Natural killer cell (primary cell): Measurements from ENCODE around the gene ILKAP. TPM values are rescaled to one million over a fixed set of nuclear protein-coding genes. Genes with fewer than 3 reads are reported as not detected.

Experiments
- ATAC-seq, 3 donors: fragments of 150-1000 bp in 2 of 3; fragments of 200-7000 bp in 1 of 3; cut with Tn5 transposase; 1 replicate in 1 of 3; 2 replicates in 2 of 3; pipeline ENCODE4 v1.10.0; 2021; ENCODE audit warnings: mild to moderate bottlenecking in 2 of 3, moderate library complexity in 2 of 3
- DNase-seq, 2 donors: peaks; one replicate each; pipeline versions ENCODE4 v3.0.0 to v3.0.0-alpha.2; 2013 to 2021; ENCODE audit warnings: mixed read lengths in 1 of 2
- H3K27ac ChIP-seq: one replicate; pipeline ENCODE4 v1.5.1; 2013; ENCODE audit warnings: mild to moderate bottlenecking, low read length
- H3K27me3 ChIP-seq: one replicate; pipeline ENCODE4 v1.6.1; 2013; ENCODE audit warnings: low read length; ENCODE audit not compliant: control insufficient read depth, insufficient read depth
- H3K36me3 ChIP-seq: one replicate; pipeline ENCODE4 v1.6.1; 2013; ENCODE audit warnings: low read length; ENCODE audit not compliant: control insufficient read depth, insufficient read depth
- H3K4me1 ChIP-seq: one replicate; pipeline ENCODE4 v1.6.1; 2013; ENCODE audit warnings: low read length; ENCODE audit not compliant: control insufficient read depth, insufficient read depth
- H3K4me3 ChIP-seq: one replicate; pipeline ENCODE4 v1.5.1; 2013; ENCODE audit warnings: low read length
- H3K9me3 ChIP-seq: one replicate; pipeline ENCODE4 v1.6.1; 2013; ENCODE audit warnings: low read length; ENCODE audit not compliant: control insufficient read depth, insufficient read depth
- H3K27ac Mint-ChIP-seq, 2 donors: one replicate each; pipeline ENCODE4 v1.8.0; 2022; ENCODE audit warnings: mild to moderate bottlenecking in 2 of 2, mixed read lengths in 2 of 2, moderate library complexity in 1 of 2
- H3K27me3 Mint-ChIP-seq, 2 donors: one replicate each; pipeline ENCODE4 v1.8.0; 2022; ENCODE audit warnings: low read depth in 2 of 2, mixed read lengths in 2 of 2
- H3K36me3 Mint-ChIP-seq: one replicate; pipeline ENCODE4 v1.8.0; 2022; ENCODE audit warnings: mixed read lengths
- H3K4me1 Mint-ChIP-seq, 2 donors: one replicate each; pipeline ENCODE4 v1.8.0; 2022; ENCODE audit warnings: mixed read lengths in 2 of 2
- H3K4me3 Mint-ChIP-seq: one replicate; pipeline ENCODE4 v1.8.0; 2022; ENCODE audit warnings: mild to moderate bottlenecking, moderate library complexity, mixed read lengths
- H3K9me3 Mint-ChIP-seq, 2 donors: one replicate each; pipeline ENCODE4 v1.8.0; 2022; ENCODE audit warnings: mixed read lengths in 2 of 2
- WGBS: methylation state at CpG from one replicate; pipeline ENCODE4 v1.1.7; 2013; ENCODE audit warnings: missing lambda C conversion rate; ENCODE audit not compliant: insufficient coverage; 5-methylcytosine and 5-hydroxymethylcytosine counted together
- intact Hi-C: fragments of 100-400 bp; cut with micrococcal nuclease; formaldehyde crosslinking; loops from one replicate; pipeline ENCODE4 v1.14.2; 2022
- total RNA-seq, 4 donors: library from RNA; stranded (reverse); fragments of 120-200 nt in 1 of 4; gene quantifications; one replicate each; pipeline versions ENCODE4 v1.2.3 to v1.2.4, GENCODE V29; 2013 to 2022
- TF ChIP-seq, protein P1 (sequence below): fragments of 200-600 bp; IDR thresholded peaks from one replicate; pipeline ENCODE4 v1.8.0; 2022; ENCODE audit warnings: antibody characterized with exemption

Gene ILKAP
- total RNA-seq, 3 donors from 2014 or later (not counting 1 experiment from before 2014, with no cell fraction given) = 146 to 200 (median 183) TPM

DNA sequence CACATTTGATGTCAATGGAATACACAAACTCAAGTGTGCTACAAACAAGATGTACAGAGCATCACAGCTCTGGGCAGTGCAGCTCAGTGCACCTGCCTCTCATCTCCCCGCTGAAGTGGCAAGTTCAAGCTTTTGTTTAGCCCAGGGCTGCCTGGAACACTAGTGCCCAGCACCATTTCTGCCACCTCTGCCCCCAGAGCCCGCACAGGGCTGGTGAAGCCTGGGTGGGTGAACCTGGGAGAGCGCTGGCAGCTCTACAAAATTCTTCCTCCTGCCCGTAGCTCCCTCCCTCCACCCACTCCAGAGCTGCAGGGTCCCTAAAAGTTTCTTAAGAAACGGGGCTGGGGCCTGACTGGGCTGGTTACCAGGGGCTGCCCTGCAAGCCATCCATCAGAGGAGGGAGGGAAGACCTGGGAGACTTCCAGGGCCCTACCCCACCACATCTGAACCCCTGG is 34.8 kb upstream of the ILKAP start:
- H3K27ac ChIP-seq = no peak overlapping the region
- peaks cover 20% of the 10 kb centered on the region for H3K27me3 ChIP-seq
- DNase-seq (no peak), ATAC-seq (no peak)
- no peaks in the 10 kb centered on the region for H3K36me3 Mint-ChIP-seq
- H3K36me3 ChIP-seq = no peaks in the 10 kb centered on the region
- peaks cover 4% of the 10 kb centered on the region for H3K9me3 ChIP-seq
- H3K9me3 Mint-ChIP-seq = no peaks in the 10 kb centered on the region
- H3K4me3 ChIP-seq = no peak overlapping the region
- peaks cover 0 to 15% of the 10 kb centered on the region in 2 donors for H3K27me3 Mint-ChIP-seq
- H3K4me1 Mint-ChIP-seq = peaks cover 0 to 16% of the 10 kb centered on the region in 2 donors
- intact Hi-C loops = loop anchor here (1.0 kb wide), 1 partner anchor 34 kb away; no protein-coding TSS in a partner anchor
- TF ChIP-seq, protein P1, sequence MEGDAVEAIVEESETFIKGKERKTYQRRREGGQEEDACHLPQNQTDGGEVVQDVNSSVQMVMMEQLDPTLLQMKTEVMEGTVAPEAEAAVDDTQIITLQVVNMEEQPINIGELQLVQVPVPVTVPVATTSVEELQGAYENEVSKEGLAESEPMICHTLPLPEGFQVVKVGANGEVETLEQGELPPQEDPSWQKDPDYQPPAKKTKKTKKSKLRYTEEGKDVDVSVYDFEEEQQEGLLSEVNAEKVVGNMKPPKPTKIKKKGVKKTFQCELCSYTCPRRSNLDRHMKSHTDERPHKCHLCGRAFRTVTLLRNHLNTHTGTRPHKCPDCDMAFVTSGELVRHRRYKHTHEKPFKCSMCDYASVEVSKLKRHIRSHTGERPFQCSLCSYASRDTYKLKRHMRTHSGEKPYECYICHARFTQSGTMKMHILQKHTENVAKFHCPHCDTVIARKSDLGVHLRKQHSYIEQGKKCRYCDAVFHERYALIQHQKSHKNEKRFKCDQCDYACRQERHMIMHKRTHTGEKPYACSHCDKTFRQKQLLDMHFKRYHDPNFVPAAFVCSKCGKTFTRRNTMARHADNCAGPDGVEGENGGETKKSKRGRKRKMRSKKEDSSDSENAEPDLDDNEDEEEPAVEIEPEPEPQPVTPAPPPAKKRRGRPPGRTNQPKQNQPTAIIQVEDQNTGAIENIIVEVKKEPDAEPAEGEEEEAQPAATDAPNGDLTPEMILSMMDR = no peak
- 85% methylated on average over 5 of the region's 5 CpGs for WGBS
- H3K27ac Mint-ChIP-seq = no peak overlapping the region
- peak overlapping the region; percentile 17 for H3K4me3 Mint-ChIP-seq
- H3K4me1 ChIP-seq = peaks cover 27% of the 10 kb centered on the region

DNA sequence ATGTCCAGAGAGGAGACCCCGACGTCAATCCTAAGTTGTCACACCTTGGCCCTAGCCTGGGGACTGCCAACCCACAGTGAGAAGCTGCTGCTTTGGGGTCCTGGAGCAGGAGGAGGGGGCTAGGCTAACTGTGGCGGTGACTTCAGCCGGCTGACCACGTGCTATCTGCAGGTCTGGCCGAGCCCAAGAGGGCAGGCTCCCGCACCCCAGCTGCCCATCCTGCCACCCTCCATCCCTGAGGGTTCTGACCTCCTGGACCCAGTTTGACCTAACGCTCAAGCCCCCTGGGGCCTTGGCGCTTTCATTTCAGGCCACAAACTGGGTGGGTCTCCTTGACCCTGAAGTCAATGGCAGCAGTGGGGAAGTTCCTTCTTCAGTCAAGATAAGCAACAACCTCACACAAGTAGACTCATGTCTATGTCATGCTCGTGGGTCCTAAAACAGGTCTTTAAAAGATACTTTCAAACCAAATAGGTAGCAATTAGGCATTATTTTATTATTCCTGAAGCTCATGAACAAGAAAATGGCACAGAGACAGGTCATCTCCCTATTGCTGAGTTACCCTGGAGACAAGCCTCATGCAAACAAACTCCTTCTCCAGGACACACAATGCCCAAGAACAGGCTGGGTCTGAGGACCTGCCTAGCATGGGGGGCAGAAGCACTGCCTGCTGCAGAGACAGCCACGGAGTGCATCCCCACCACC is 34.1 kb upstream of the ILKAP start:
- DNase-seq = no peak

DNA sequence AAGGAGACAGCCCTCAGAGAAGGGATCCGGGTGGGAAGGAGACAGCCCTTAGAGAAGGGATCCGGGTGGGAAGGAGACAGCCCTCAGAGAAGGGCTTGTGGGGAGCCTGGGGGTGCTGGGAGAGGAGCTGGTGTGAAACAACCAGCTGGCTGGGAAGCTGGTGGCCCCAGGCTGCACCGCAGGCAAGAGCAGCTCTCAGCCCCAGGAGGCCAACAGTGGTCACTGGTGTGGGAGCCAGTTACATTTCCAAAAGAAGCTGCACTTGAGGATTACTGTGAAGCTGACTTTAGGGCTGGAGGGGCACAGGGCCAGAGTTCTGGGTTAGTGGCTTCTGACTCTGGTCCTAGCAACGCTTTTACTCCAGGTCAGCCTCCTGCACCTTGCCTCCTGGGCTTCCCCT is 33.1 kb upstream of the ILKAP start:
- H3K27me3 Mint-ChIP-seq = peaks cover 0 to 18% of the 10 kb centered on the region in 2 donors
- Histone ChIP-seq H3K27me3 (peaks cover 20% of the 10 kb centered on the region), H3K27ac (no peak overlapping the region), H3K4me3 (no peak overlapping the region), H3K9me3 (peaks cover 4% of the 10 kb centered on the region), H3K36me3 (no peaks in the 10 kb centered on the region), H3K4me1 (peaks cover 30% of the 10 kb centered on the region)
- no peaks in the 10 kb centered on the region for H3K36me3 Mint-ChIP-seq
- H3K4me3 Mint-ChIP-seq = no peak overlapping the region
- intact Hi-C loops = no loop called here
- no peak for ATAC-seq
- TF ChIP-seq, protein P1 = no peak
- WGBS = 84% methylated on average over 4 of the region's 4 CpGs
- peaks cover 9 to 22% of the 10 kb centered on the region in 2 donors for H3K4me1 Mint-ChIP-seq
- no peak overlapping the region for H3K27ac Mint-ChIP-seq
- no peaks in the 10 kb centered on the region for H3K9me3 Mint-ChIP-seq
- DNase-seq = no peak

More for the DNA sequence above, 34.1 kb upstream of the ILKAP start:
- intact Hi-C loops = loop anchor here (1.0 kb wide), 1 partner anchor 33 kb away; no protein-coding TSS in a partner anchor
- H3K36me3 ChIP-seq = no peaks in the 10 kb centered on the region
- H3K4me3 Mint-ChIP-seq = peak overlapping the region; percentile 17
- no peak overlapping the region for H3K4me3 ChIP-seq
- TF ChIP-seq, protein P1 = no peak
- no peaks in the 10 kb centered on the region for H3K9me3 Mint-ChIP-seq
- peaks cover 4% of the 10 kb centered on the region for H3K9me3 ChIP-seq
- no peaks in the 10 kb centered on the region for H3K36me3 Mint-ChIP-seq
- peaks cover 0 to 16% of the 10 kb centered on the region in 2 donors for H3K4me1 Mint-ChIP-seq
- peaks cover 20% of the 10 kb centered on the region for H3K27me3 ChIP-seq
- peaks cover 0 to 15% of the 10 kb centered on the region in 2 donors for H3K27me3 Mint-ChIP-seq
- peaks cover 27% of the 10 kb centered on the region for H3K4me1 ChIP-seq
- H3K27ac ChIP-seq = no peak overlapping the region
- WGBS = 80% methylated on average over 10 of the region's 11 CpGs
- H3K27ac Mint-ChIP-seq = no peak overlapping the region
- no peak for ATAC-seq
